Erythroblast (primary cell): Measurements from ENCODE around the gene POC1B.

Experiments
- GATA1 ChIP-seq: IDR thresholded peaks from 2 replicates; pipeline ENCODE4 v1.6.1; 2011; ENCODE audit warnings: low read depth, mild to moderate bottlenecking, control low read depth, low read length, moderate library complexity
- POLR2A ChIP-seq: IDR thresholded peaks from 2 replicates; pipeline ENCODE4 v1.6.1; 2011; ENCODE audit warnings: mild to moderate bottlenecking, low read length

DNA sequence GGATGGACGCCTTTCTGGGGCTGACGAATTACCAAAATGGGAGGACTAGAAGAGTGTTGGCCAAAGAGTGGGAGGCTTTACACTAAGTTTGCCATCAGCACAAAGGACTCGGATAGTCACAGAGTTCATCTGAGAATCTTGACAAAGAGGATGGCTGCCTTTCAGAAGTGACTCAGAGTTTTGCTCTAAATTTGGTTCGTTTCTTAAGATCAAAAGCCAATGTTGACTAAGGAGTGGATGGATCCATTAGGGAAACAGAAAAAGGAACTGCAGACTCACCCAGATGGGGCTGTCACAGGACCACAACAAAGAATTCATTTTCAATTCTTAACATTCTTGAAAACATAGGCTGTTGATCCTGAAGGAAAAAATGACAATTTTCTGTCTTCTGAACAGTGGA, 92.2 kb downstream of the POC1B start:
- no peak for TF ChIP-seq POLR2A
- TF ChIP-seq GATA1, result no peak
